HepG2 (cell line): ENCODE results near the gene POLD3. TPM values are rescaled to one million over a fixed set of nuclear protein-coding genes. Genes with fewer than 3 reads are reported as not detected.
A peak's percentile ranks its signal among the peaks of the same experiment; 100 is the strongest.

ENCODE experiments used
- EP300 ChIP-seq, 3 experiments: sonication (generic) in 1 of 3; formaldehyde crosslinking in 1 of 3; IDR thresholded peaks; 2 replicates each; pipeline versions ENCODE4 v1.5.1 to v1.6.1; 2011 to 2020; ENCODE audit warnings: low read depth in 2 of 3, low read length in 2 of 3, borderline replicate concordance in 1 of 3, improper control_type of control experiment in 1 of 3, mild to moderate bottlenecking in 1 of 3, missing genetic modification reagents in 1 of 3, moderate library complexity in 1 of 3
- KDM6A ChIP-seq: IDR thresholded peaks from 2 replicates; pipeline ENCODE4 v1.6.1; 2016; ENCODE audit warnings: low read depth
- PPARG ChIP-seq: conservative IDR thresholded peaks from 2 replicates; pipeline ENCODE4 v1.6.1; 2016; ENCODE audit warnings: missing biosample characterization, missing genetic modification reagents
- SALL1 ChIP-seq: sonication (generic); formaldehyde crosslinking; IDR thresholded peaks from 2 replicates; pipeline ENCODE4 v1.8.0; 2022; ENCODE audit warnings: mild to moderate bottlenecking, missing genetic modification reagents
- SRSF1 ChIP-seq: fragments of 200-400 bp; formaldehyde crosslinking; optimal IDR thresholded peaks from 2 replicates; pipeline ENCODE3; 2017; ENCODE audit warnings: mild to moderate bottlenecking, low read depth, low read length, moderate library complexity
- TAF1 ChIP-seq: sonication (generic); formaldehyde crosslinking; IDR thresholded peaks from 2 replicates; pipeline ENCODE4 v1.4.0; 2020; ENCODE audit warnings: missing genetic modification reagents
- ZMAT3 ChIP-seq: sonication (generic); formaldehyde crosslinking; conservative IDR thresholded peaks from 2 replicates; pipeline ENCODE4 v1.7.0; 2021; ENCODE audit warnings: missing genetic modification reagents
- ZNF17 ChIP-seq: sonication (generic); formaldehyde crosslinking; IDR thresholded peaks from 2 replicates; pipeline ENCODE4 v1.5.0; 2020; ENCODE audit warnings: mild to moderate bottlenecking, missing genetic modification reagents
- ZNF33B ChIP-seq: sonication (generic); formaldehyde crosslinking; IDR thresholded peaks from 2 replicates; pipeline ENCODE4 v1.5.1; 2020; ENCODE audit warnings: mild to moderate bottlenecking, missing genetic modification reagents
- ZNF629 ChIP-seq: sonication (generic); formaldehyde crosslinking; conservative IDR thresholded peaks from 2 replicates; pipeline ENCODE4 v1.5.0; 2020; ENCODE audit warnings: missing genetic modification reagents
- ZNF766 ChIP-seq: sonication (generic); formaldehyde crosslinking; IDR thresholded peaks from 2 replicates; pipeline ENCODE4 v1.5.0; 2020; ENCODE audit warnings: missing genetic modification reagents, borderline replicate concordance
- ZSCAN21 ChIP-seq: sonication (generic); formaldehyde crosslinking; IDR thresholded peaks from 2 replicates; pipeline ENCODE4 v1.8.0; 2022; ENCODE audit warnings: mild to moderate bottlenecking, missing genetic modification reagents, moderate library complexity, borderline replicate concordance
- polyA plus RNA-seq, 8 experiments: library from polyadenylated mRNA; depleted of rRNA in 3 of 8; stranded (reverse) in 7 of 8; unstranded in 1 of 8; fragments of >200 nt; fragmentation: Illumina TruSeq in 4 of 8; extraction: Trizol in 4 of 8; gene quantifications; 2 replicates each; pipeline versions ENCODE4 v1.2.1 to v1.2.3, GENCODE V29; 2011 to 2016; ENCODE audit warnings: low read depth in 4 of 8, missing spikeins in 1 of 8, mixed read lengths in 1 of 8; ENCODE audit not compliant: insufficient read depth in 1 of 8
- total RNA-seq, 5 experiments: library from RNA; depleted of rRNA; stranded (reverse); fragments of >200 nt; fragmentation: Illumina TruSeq; extraction: Trizol; gene quantifications; 2 replicates each; pipeline ENCODE4 v1.2.3, GENCODE V29; 2016; ENCODE audit warnings: low read depth in 1 of 5
- TF ChIP-seq, protein P1 (sequence below): sonication (generic); formaldehyde crosslinking; IDR thresholded peaks from 2 replicates; pipeline ENCODE4 v1.8.0; 2022; ENCODE audit warnings: mild to moderate bottlenecking, missing genetic modification reagents; ENCODE audit not compliant: insufficient replicate concordance
- TF ChIP-seq, protein P2 (sequence below): sonication (generic); formaldehyde crosslinking; IDR thresholded peaks from 2 replicates; pipeline ENCODE4 v1.4.0; 2020; ENCODE audit warnings: missing genetic modification reagents, borderline replicate concordance
- TF ChIP-seq, protein P3 (sequence below): sonication (generic); formaldehyde crosslinking; IDR thresholded peaks from 2 replicates; pipeline ENCODE4 v1.5.1; 2020; ENCODE audit warnings: mild to moderate bottlenecking, moderate library complexity, missing genetic modification reagents
- TF ChIP-seq, protein P4 (sequence below): sonication (generic); formaldehyde crosslinking; IDR thresholded peaks from 2 replicates; pipeline ENCODE4; 2020; ENCODE audit warnings: missing genetic modification reagents, mild to moderate bottlenecking, borderline replicate concordance
- TF ChIP-seq, protein P5 (sequence below): sonication (generic); formaldehyde crosslinking; IDR thresholded peaks from 2 replicates; pipeline ENCODE4 v1.8.0; 2022; ENCODE audit warnings: missing genetic modification reagents, mild to moderate bottlenecking, moderate library complexity, borderline replicate concordance

Gene POLD3
- total and polyA plus RNA-seq, 2 of the 13 experiments (the other 11 are each of a cell fraction or from before 2014, with no cell fraction given): 6.3 to 18.9 TPM

DNA sequence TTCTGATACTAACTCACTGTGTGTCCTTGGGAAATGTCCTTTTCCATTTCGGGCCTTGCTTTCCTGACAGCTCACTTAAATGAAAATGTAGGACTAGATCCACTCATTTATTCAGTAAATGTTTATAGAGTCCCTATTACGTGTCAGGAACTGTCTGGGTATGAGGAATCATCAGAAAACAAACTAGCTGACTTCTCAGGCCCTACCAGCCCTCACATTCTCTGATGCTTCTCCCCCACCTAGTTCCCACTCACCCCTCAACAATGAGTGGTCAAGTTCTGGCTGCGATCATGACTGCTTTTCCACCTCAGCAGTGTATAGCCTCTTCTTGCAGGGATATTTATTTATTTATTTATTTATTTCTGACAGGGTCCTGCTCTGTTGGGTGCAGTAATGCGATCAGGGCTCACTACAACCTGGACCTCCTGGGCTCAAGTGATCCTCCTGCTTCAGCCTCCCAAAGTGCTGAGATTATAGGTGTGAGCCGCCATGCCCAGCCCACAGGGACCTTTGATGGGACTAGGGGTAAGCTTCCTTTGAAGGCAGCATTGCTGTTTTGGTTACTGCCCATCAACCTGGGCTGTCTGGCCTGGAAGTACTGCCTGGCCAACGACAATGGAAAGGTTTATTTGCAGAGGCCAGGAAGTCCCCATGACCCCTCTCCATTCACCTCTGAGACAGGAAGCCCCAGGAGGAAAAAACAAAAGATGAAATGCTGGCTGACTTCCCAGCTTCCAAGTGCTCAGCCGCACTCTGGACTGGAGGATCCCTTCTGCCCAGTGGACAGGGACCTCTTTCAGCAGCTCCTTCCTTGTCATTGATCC is 33.1 kb upstream of the POLD3 start (continued):
- TF ChIP-seq, protein P1, sequence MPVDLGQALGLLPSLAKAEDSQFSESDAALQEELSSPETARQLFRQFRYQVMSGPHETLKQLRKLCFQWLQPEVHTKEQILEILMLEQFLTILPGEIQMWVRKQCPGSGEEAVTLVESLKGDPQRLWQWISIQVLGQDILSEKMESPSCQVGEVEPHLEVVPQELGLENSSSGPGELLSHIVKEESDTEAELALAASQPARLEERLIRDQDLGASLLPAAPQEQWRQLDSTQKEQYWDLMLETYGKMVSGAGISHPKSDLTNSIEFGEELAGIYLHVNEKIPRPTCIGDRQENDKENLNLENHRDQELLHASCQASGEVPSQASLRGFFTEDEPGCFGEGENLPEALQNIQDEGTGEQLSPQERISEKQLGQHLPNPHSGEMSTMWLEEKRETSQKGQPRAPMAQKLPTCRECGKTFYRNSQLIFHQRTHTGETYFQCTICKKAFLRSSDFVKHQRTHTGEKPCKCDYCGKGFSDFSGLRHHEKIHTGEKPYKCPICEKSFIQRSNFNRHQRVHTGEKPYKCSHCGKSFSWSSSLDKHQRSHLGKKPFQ (CRISPR knock-in tag): no peak
- TF ChIP-seq, protein P2, sequence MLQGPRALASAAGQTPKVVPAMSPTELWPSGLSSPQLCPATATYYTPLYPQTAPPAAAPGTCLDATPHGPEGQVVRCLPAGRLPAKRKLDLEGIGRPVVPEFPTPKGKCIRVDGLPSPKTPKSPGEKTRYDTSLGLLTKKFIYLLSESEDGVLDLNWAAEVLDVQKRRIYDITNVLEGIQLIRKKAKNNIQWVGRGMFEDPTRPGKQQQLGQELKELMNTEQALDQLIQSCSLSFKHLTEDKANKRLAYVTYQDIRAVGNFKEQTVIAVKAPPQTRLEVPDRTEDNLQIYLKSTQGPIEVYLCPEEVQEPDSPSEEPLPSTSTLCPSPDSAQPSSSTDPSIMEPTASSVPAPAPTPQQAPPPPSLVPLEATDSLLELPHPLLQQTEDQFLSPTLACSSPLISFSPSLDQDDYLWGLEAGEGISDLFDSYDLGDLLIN: no peak
- TF ChIP-seq EP300 (IDR thresholded peaks at IDR 0.05; ENCODE audit: low read depth in 2 of 2, low read length in 2 of 2): peak in 1 of 2 experiments; percentile 62; a peak in 2 of 4 replicates
- TF ChIP-seq EP300 (CRISPR knock-in tag; IDR thresholded peaks at IDR 0.05; ENCODE audit: borderline replicate concordance): peak; percentile 32; the same call in 1 of the 2 replicates
- TF ChIP-seq, protein P3, sequence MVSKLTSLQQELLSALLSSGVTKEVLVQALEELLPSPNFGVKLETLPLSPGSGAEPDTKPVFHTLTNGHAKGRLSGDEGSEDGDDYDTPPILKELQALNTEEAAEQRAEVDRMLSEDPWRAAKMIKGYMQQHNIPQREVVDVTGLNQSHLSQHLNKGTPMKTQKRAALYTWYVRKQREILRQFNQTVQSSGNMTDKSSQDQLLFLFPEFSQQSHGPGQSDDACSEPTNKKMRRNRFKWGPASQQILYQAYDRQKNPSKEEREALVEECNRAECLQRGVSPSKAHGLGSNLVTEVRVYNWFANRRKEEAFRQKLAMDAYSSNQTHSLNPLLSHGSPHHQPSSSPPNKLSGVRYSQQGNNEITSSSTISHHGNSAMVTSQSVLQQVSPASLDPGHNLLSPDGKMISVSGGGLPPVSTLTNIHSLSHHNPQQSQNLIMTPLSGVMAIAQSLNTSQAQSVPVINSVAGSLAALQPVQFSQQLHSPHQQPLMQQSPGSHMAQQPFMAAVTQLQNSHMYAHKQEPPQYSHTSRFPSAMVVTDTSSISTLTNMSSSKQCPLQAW: 0 out of 2 replicates have a peak, but pooled peaks have one; percentile 46
- TF ChIP-seq TAF1 (CRISPR knock-in tag): no peak
- no peak for TF ChIP-seq ZNF629 (CRISPR knock-in tag)
- TF ChIP-seq, protein P4, sequence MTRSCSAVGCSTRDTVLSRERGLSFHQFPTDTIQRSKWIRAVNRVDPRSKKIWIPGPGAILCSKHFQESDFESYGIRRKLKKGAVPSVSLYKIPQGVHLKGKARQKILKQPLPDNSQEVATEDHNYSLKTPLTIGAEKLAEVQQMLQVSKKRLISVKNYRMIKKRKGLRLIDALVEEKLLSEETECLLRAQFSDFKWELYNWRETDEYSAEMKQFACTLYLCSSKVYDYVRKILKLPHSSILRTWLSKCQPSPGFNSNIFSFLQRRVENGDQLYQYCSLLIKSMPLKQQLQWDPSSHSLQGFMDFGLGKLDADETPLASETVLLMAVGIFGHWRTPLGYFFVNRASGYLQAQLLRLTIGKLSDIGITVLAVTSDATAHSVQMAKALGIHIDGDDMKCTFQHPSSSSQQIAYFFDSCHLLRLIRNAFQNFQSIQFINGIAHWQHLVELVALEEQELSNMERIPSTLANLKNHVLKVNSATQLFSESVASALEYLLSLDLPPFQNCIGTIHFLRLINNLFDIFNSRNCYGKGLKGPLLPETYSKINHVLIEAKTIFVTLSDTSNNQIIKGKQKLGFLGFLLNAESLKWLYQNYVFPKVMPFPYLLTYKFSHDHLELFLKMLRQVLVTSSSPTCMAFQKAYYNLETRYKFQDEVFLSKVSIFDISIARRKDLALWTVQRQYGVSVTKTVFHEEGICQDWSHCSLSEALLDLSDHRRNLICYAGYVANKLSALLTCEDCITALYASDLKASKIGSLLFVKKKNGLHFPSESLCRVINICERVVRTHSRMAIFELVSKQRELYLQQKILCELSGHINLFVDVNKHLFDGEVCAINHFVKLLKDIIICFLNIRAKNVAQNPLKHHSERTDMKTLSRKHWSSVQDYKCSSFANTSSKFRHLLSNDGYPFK (CRISPR knock-in tag): no peak
- no peak for TF ChIP-seq ZNF17 (CRISPR knock-in tag)
- no peak for TF ChIP-seq ZMAT3 (CRISPR knock-in tag)
- no peak for TF ChIP-seq ZNF766 (CRISPR knock-in tag)
- no peak for TF ChIP-seq ZSCAN21
- TF ChIP-seq PPARG (CRISPR knock-in tag): 0 out of 2 replicates have a peak, but pooled peaks have one; percentile 24
- TF ChIP-seq ZNF33B: no peak
- no peak for TF ChIP-seq SRSF1
- no peak for TF ChIP-seq KDM6A (CRISPR knock-in tag)
- TF ChIP-seq, protein P5, sequence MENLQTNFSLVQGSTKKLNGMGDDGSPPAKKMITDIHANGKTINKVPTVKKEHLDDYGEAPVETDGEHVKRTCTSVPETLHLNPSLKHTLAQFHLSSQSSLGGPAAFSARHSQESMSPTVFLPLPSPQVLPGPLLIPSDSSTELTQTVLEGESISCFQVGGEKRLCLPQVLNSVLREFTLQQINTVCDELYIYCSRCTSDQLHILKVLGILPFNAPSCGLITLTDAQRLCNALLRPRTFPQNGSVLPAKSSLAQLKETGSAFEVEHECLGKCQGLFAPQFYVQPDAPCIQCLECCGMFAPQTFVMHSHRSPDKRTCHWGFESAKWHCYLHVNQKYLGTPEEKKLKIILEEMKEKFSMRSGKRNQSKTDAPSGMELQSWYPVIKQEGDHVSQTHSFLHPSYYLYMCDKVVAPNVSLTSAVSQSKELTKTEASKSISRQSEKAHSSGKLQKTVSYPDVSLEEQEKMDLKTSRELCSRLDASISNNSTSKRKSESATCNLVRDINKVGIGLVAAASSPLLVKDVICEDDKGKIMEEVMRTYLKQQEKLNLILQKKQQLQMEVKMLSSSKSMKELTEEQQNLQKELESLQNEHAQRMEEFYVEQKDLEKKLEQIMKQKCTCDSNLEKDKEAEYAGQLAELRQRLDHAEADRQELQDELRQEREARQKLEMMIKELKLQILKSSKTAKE (CRISPR knock-in tag): 0 out of 2 replicates have a peak, but pooled peaks have one; percentile 53
- TF ChIP-seq SALL1 (CRISPR knock-in tag): peak; percentile 60; the same call in 1 of the 2 replicates
